ENCODE measurements around the gene SLC43A1. TPM values are rescaled to one million over a fixed set of nuclear protein-coding genes. Genes with fewer than 3 reads are reported as not detected.
A peak's percentile ranks its signal among the peaks of the same experiment; 100 is the strongest.

The SLC43A1 gene
- total RNA-seq, 1 experiment from 2014 or later: 5.2 TPM

DNA sequence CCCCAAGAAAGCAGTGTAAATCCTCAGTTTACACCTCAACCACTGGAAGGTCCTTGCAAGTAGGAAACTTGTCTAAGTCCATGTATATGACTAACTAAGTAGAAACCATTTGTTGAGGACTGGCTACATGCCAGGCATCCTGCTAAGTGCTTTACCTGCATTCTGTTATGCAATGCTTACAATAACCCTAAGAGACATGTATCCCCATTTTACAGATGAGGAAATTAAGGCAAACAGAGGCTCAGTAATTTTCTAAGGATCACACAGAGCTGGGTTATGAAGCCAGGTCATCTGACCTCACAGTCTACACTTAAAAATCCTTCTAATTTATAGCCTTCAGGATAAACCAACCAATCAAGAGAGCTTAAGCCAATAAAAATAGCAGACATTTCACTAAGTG is 13.5 kb upstream of the SLC43A1 start:
- no peak for DNase-seq (ENCODE audit: low spot score)

DNA sequence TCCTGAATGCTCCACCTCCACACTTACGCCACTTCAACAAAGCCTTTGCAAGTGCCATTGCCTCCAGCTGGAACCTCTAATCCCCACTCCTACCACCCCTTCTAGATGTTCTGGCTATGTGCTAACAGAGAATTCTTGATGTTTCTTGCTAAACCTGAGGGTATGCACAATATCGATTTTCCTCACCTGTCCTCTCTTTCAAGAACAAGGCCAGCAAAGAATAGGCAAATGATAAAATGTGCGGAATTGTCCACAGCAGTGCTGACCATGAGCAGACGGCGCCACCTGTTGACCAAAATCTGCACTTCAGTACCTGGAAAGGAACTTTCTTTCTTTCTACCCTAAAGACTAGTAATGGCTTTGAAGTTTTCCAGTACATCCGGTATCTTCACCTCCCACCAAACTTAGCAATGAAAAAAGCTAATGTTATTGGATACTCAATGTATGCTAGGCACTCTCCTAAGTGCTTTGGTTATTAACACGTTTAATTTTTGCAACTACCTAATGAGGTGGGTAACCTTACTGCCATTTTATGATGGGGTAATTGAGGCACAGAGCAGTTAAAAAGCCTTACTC is 11.6 kb upstream of the SLC43A1 start:
- DNase-seq (ENCODE audit: low spot score): peak; percentile 49

DNA sequence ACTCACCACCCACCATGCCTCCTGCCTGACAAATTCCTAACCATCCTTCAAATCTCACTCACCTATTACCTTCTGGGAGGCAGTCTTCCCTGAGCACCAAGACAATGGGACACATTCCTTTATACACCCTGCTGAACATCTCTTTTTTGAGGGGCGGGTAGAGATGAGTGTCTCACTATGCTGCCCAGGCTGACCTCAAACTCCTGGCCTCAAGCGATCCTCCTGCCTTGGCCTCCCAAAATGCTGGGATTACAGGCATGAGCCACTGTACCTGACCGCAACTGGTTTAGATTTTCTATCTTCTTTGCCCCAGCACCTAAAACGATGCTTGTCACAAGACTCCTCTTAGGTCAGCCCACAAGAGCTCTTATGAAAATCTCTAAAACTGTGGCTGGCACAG is 7.9 kb upstream of the SLC43A1 start:
- DNase-seq (ENCODE audit: low spot score): no peak

DNA sequence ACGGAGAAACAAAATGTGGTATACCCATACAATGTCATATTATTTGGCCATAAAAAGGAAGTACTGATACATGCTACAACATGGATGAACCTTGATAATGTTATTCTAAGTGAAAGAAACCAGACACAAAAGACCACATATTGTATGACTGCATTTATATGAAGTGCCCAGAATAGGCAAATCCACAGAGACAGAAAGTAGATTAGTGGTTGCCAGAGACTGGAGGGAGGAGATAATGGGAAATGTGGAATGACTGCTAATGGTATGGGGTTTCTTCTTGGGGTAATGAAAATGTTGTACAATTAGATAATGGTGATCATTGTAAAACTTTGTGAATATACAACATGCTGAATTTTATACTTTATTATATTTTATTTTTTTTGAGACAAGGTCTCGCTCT is 5.6 kb upstream of the SLC43A1 start:
- no peak for DNase-seq (ENCODE audit: low spot score)

DNA sequence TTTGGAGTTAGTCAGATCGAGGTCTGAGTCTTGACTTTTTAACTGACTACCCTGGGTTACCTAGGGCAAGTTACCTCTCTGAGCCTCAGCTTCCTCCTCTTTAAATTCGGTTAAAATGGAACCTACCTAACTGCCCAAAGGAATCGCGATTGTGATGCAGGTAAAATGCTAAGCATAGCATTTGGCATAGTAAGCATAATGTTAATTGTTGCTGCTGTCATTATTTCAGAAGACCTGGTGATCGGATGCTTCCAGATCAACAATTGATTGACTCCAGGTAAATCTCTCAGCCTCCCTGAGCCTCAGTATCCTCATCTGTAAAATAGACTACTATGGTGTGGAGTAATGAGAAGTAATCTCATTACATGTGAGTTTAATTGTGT is 550 bp upstream of the SLC43A1 start:
- no peak for DNase-seq (ENCODE audit: low spot score)

DNA sequence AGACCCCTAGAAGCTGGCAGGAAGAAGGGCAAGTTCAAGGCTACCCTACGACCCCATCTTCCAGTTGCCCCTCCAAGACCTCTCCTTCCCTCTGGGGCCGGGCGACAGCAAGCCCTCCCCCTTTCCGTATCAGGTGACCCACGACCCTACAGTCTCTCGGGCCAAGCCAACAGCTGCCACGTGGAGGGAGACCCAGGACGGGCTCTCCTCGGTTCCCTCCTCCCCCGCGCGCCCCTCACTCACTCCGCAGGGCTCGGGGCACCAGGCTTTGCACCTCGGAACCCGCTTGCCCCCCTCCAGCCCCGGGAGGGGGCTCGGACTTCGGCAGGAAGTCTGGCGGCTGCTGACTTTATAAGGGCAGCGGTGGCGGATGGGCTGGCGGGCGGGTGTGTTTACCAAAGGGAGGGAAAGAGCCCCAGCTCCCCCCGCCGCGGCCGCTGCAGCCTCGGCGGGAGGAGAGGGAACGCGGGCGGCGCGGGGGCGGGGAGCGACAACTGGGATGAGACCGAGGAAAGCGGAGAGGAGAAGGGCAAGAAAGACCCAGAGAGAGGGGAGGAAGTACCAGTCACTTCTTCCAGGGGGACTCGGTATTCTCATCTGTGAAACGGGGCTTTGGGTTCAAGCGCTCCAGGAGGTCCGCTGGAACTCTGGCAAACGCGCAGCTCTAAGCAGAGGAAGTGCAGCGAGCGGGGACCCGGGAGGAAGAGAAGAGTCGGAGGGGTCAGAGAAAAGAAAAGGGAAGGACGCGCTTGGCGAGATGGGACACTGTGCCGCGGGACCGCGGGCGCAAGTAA is 767 bp downstream of the SLC43A1 start:
- peak; percentile 10 for DNase-seq (ENCODE audit: low spot score)

DNA sequence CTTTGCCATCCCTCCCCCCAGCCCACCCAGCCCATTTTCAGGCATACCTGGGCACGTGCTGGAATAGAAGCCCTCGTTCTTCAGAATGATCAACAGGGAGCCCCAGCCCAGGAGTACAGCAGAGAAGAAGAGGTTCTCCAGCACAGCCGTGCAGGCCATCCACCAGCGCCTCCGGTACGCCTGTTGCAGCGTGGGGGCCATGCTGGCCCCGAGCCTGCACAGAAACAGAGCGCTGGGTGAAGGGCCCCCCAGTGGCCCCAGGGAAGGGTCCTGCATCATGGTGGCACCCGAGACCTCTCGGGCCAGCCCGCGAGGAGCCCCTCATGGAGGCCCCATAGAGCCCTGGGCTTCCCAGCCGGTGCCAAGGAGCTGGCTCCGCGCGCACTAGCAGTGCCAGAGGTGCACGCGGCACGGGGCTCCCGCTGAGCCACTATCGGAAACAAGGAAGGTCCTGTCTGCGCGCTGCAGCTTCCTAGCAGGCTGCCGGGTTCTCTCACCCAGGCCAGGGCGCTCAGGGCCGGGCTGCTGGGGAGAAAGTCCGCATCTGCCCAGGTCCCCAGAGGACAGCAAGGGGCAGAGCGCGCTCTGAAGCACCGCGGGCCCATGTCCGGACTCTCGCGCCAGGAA is 1.5 kb downstream of the SLC43A1 start:
- no peak for DNase-seq (ENCODE audit: low spot score)

DNA sequence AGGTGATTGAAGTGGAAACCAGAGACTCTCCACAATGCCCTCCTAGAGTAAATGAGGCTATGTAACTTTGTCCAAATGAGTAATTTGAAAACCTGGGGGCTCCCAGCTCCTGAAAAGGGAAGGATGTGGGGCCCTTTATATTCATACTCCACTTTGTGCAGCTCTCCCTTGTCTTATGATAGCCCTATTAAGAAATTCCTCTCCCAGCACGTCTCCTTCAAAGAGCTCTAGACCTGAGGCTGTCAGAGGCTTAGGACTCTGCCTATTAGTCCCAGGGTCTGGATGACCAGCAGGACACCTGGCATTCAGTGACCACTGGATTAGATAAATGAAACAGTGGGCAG is 2.1 kb downstream of the SLC43A1 start:
- no peak for DNase-seq (ENCODE audit: low spot score)

DNA sequence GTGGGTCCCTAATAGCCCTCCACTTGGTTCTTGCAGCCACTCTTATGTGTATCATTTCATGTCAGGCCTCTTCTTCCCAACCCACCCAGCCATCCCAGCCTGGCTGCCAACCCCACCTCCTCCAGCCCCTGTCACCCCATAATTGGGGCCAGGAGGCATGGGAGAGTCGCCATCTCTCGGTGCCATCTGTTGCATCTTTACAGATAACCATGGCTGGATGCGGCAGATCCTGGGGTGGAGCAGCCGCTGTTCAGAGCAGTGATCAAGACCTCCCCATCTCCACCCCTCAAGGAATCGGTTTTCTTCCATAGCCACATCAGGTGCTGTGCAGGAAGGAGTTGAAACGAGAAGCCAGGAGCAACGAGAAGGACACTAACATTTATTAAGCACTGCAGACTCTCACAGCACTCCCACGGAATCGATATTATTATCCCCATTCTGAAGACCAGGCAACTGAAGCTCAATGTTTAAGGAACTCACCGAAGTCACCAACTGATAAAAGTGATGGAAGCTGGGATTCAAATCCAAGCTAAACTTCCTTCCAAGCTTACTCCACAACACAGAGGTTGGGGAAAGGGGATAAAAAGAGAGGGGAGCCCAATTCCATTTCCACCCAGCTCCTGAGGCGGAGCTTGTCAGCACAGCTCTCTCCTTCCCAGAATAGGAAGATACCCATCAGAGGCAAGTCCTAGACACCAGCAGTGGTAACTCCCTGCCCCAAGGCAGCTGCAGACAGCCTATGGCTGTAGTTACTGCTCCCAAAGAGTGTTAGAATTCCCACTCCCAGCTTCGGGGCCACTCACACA is 2.7 kb downstream of the SLC43A1 start:
- DNase-seq (ENCODE audit: low spot score): no peak

DNA sequence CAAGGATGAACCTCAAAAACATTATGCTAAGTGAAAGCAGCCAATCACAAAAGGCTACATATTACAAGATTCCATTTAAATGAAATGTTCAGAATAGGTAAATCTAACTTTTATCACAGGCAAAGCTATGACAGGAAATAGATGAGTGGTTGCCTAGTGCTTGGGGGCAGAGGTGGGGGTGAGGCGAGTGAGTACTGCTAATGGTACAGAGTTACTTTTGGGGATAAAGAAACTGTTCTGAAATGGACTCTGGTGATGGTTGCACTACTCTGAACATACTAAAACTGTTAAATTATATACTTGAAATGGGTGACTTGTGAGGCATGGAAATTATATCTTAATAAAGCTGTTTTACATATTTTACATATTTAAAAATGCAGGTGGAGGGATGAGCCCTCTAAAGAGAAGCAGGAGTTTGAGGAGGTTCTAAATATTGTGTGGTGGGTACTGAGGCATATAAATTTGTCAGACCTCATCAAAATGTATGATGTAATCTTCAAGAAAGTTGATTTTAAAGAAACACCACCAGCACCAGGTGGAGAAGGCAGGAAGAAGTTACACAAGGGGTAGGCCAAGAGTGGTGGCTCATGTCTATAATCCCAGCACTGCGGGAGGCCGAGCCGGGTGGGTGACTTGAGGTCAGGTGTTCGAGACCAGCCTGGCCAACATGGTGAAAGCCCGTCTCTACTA is 3.6 kb downstream of the SLC43A1 start:
- DNase-seq (ENCODE audit: low spot score): no peak

DNA sequence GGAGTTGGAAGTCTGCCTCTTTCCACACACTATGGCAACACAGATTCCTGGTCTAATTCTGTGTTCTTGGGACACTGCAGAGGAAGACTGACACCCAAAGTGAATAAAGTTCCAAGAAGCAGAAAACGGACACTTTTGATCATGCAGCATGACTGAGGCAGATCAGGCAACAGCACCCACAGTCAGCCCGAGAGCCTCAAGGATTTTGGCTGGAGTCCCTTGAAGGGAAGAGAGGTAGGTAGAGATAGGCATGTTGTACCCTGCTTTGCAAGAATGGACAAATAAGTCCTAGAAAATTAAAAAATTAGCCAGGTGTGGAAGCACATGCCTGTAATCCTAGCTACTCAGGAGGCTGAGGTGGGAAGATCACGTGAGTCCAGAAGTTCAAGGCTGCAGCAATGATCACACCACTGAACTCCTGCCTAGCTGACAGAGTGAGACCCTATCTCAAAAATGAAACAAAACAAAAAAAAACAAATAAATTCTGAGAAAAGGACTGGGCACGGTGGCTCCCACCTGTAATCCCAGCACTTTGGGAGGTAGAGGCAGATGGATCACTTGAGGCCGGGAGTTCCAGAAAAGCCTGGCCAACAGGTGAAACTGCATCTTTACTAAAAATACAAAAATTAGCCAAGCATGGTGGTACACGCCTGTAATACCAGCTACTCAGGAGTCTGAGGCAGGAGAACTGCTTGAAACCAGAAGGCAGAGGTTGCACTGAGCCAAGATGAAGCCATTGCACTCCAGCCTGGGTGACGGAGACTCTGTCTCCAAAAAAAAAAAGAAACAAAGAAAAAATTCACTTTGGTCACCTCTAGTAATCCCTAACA is 6.9 kb downstream of the SLC43A1 start:
- no peak for DNase-seq (ENCODE audit: low spot score)

DNA sequence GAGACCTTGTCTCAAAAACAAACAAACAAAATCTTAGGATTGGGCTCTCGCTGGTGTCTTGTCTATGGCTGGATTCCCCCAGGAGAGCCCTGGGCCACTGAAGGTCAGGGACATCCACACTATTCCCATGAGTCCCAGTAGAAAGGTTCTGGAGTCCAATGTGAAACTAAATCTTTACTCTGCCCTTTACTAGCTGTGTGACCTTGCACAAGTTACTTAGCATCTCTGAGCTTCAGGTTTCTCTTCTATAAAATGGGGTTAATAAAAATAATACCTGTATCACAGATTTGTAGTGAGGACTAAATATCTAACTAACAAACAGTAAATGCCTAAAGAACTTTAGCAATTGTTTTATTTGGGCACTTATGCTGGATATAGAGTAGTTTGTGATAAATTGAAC is 9.0 kb downstream of the SLC43A1 start:
- no peak for DNase-seq (ENCODE audit: low spot score)

DNA sequence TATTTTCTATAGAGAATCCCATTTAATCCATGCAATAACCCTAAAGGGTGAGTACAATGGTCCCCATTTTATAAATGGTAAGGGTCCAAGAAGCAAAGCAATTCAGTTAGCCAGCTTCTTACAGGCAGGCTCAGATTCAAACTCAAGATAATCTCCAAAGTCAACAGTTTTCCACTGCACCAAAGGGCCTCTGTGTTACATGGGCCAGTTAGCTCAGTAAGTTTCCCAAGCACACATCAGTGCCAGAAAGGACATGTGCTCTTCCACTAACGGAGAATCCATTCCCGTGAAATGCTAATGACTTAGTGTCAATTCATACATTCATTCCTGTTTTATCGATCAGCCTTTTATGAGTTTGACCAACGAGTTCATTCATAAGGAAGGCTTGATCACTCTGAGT is 11.0 kb downstream of the SLC43A1 start:
- DNase-seq (ENCODE audit: low spot score): no peak

DNA sequence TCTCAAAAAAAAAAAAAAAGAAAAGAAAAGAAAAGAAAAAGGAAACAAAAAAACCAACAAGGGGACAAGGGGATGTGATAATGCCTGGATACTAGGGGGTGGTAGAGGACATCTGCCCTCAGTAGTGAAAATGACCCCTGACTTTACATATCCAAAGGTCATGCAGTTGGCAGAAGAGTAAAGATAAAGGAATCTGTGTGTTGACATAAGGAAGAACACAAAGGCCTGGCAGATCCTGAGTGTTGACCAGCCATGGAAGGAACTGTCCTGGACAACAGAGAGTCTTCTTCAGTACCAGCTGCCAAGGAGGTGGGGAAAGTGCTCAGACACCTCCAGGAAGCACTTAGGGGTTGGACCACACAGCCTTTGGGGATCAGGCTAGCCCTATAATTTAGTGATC is 12.6 kb downstream of the SLC43A1 start:
- no peak for DNase-seq (ENCODE audit: low spot score)

DNA sequence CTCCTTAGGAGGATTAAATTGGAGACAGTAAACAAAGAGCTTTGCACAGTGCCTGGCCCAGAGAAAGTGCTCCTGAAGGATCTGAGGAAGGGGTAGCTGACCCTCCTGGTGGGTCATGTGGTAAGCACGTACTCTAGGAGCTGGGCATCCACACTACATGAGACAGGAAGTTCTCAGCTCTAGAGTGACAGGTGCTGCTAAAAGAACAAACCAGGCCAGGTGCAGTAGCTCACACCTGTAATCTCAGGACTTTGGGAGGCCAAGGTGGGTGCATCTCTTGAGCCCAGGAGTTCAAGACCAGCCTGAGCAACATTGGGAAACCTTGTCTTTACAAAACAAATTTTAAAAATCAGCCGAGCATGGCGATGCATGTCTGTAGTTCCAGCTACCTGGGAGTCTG is 13.1 kb downstream of the SLC43A1 start:
- no peak for DNase-seq (ENCODE audit: low spot score)

DNA sequence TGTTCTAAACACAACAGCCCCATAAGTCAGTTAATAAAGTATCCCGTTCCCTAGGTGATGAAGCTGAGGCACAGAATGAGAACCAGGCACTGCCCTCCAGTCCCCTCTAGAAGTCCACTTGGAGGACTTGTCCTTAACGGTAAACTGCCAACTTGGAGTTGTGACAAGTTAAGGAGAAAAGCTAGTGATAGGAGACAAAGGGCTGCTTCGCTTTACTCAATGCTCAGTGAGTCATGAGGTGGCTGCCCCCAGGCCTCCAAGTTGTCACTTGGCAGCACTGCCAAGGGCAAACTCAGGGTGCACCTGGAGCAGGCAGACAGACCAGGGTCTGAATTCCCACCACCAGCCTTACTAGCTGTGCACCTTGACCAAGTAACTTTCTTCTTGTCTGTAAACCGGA is 13.5 kb downstream of the SLC43A1 start:
- DNase-seq (ENCODE audit: low spot score): peak; percentile 13

DNA sequence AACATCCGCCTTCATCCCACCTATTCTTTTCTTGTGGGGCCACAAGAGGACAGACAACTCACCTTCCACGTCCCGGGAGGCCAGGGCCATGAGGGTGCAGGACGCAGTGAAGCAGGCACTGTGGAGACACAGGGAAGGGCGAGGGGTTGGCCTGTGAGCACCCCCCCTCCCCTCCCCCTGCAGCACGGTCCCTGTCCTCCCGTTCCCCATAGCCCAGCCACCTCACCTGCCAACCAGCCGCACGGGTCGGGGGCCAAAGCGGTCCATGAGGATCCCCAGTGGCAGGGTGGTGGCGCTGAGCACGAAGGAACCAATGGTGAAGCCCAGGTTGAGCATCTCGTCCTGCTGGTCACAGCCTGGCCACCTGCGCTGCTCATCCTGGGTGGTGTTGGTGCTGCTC is 14.6 kb downstream of the SLC43A1 start:
- no peak for DNase-seq (ENCODE audit: low spot score)

DNA sequence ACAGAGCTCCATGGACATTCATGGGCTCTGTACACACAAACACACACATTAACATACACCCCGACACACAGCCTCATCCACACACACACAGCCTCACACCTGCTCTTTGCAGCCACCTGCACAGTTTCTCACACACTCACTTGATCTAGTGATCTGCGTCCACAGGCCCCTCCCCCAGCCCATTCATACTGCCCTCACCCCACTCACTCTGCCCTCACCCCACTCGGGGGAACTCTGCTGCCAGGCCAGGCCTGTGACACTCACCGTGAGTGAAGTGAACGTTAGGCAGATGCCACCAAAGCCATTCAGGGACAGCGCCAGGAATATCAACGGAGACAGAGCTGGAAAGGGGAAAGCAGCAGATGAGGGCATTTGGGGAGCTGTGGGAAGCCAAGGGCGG is 15.0 kb downstream of the SLC43A1 start:
- no peak for DNase-seq (ENCODE audit: low spot score)

DNA sequence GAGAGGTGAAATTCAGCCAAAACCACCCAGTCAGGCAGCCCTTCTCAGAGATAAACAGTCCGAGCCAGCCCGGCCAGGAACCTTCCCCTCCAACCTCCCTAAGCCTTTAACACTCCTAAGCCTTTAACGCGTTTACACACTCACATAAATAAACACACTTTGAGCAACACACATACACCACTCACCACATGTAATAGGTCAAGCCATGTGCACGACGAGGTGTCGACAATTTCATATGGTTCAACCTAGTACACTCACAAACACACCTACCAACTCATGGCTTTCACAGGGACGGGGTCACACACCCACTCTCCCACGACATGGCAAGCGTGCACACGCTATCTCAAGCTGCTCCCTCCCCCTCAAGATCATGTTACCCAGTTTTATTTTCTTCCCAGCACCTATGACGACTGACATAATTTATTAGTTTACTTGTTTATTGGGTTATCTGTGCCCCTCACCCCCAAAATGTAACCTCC is 15.5 kb downstream of the SLC43A1 start:
- DNase-seq (ENCODE audit: low spot score): no peak

DNA sequence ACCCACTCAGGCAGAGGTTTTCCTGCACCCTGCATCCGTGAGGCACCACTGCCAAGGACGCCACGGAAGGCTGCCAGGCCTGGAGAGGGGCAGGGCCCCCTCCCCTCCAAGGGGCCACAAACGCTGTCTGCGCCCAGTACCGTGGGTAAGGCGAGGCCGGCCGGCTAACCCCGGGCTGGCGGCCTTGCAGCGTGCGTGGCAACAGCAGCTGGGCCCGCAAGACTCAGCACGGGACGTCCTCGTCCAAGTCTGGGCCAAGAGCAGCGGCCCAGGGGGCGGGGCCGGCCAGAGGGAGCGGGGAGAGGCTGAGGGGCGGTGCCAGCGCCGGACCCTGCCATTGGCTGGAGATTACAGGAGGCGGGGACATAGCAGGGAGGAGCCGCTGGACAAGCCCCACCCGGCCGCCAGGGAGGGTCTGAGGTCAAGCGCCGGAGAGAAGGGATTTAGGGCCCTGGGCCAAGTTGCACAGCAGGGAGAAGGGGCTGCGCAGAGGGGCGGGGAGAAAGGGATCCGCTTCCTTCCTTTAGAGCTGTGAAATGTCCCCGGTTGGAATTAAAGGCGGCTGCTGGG is 16.0 kb downstream of the SLC43A1 start:
- DNase-seq (ENCODE audit: low spot score): peak; percentile 79

DNA sequence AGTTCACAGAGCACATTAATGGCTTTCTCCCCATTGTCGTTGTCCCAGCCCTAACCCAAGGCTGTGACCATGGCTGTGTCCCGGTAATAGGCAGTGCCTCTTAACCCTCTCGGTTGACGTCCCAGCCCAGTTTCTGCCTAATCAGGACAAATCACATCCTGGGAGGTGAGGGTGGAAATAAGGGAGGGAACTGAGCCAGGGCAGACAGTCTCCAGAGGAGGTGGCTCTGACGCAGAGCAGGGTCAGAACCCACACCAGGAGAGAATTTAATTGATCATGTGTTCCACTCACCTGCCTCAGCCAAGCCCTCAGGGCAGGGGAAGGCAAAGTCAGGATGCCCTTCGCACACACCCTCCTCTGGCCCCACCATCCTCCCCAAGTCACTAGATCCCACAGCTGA is 17.0 kb downstream of the SLC43A1 start:
- DNase-seq (ENCODE audit: low spot score): no peak
